NT2/D1 (cell line): ENCODE results near the gene DEFB119.

Source experiments
- SUZ12 ChIP-seq: IDR thresholded peaks from 2 replicates; pipeline ENCODE4 v1.6.1; 2011; ENCODE audit not compliant: insufficient read length, insufficient read depth; ENCODE audit errors: extremely low read depth
- YY1 ChIP-seq: IDR thresholded peaks from 2 replicates; pipeline ENCODE4 v1.6.1; 2011; ENCODE audit not compliant: insufficient read length, insufficient read depth
- ZNF274 ChIP-seq: IDR thresholded peaks from 2 replicates; pipeline ENCODE4 v1.6.1; 2011; ENCODE audit warnings: mild to moderate bottlenecking, low read depth, low read length

DNA sequence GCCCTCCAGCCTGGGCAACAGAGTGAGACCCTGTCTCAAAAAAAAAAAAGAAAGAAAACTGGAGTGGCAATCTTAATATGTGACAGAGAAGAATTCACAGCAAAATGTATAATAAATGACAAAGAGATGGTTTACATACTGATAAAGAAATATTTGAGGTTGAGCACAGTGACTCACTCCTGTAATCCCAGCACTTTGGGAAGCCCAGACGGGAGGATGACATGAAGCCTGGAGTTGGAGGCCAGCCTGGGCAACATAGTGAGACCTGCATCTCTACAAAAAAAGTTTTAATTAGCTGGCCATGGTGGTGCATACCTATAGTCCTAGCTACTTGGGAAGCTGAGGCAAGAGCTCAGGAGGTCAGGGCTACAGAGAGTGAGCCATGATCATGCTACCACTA, 34.4 kb downstream of the DEFB119 start:
- TF ChIP-seq ZNF274 (no peak), YY1 (no peak), SUZ12 (no peak)
